Stimulated activated CD8-positive, alpha-beta memory T cell treated with anti-CD3 and anti-CD28 coated beads, Interleukin-2, amount 100 ng/mL, for 1 hour (primary cell): ENCODE measurements around the gene NFIC.
"Not testable (repeated sequence)": the region's sequence is repeated elsewhere in the genome, so short reads cannot be mapped to it uniquely, and the experiment has no call there.

Experiments used
- DNase-seq, 2 donors: peaks; one replicate each; pipeline ENCODE4 v3.0.0-alpha.2; 2020; ENCODE audit warnings: low read depth in 2 of 2

NFIC gene

DNA sequence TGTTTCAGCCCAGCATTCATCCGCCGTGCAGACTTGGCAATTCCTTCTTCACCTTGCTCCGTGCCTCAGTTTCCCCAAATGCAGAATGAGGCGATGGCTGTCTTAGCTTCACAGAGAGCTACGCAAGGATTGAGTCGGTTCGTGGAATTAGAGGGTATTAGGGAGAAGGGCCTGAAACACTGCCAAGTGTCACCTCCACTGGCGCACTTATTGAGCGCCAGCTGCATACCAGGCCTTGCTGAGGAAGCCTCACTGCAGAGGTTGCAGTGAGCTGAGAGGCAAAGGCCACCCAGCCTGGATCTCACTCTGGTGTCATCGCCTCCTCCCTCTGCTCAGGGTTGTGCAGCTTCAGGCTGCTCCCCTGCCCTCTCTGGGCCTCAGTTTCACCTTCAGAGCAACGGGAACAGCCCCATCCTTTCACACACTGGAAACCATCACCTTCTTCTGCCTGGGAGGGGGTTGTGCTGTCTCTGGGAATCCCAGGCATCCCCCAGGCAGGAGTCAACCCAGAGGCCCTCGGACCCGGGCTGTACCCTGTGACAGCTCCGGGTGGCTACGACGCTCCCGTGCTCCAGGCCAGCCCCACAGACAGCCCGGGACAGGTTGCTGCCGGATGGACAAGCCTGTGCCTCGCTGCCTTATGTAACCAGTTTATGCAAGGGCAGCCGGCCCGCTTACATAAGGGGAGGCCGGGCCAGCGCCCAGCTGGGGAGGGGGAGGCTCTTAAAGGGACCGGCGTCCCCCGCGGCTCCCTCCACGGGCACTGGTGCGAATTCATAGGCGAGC is 31.9 kb downstream of the NFIC start:
- DNase-seq = no peak

DNA sequence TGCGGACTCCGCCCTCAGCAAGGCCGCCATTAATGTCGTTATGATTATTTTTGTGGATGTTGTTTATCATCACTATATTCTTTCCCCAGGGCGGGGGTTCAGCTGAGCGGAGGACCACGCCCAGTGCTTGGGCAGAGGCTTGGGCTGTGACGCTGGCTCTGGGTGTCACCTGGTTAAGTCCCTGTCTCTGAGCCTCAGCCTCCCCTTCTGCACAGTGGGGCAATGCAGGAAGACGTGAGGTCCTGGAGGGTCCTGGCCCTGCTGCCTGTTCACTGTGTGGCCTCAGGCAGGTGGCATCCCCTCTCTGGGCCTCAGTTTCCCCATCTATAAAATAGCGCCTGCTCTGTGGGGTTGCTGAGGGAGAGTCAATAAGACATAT is 32.5 kb downstream of the NFIC start:
- no peak for DNase-seq

DNA sequence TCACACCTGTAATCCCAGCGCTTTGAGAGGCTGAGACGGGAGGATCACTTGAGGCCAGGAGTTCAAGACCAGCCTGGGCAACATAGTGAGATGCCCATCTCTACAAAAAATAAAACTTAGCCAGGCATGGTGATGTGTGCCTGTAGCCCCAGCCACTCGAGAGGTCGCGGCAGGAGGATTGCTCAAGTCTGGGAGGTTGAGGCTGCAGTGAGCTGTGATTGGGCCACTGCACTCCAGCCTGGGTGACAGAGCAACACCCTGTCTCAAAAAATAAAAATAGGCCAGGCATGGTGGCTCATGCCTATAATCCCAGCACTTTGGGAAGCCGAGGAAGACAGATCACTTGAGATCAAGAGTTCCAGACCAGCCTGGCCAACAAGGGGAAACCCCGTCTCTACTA is 32.9 kb downstream of the NFIC start:
- DNase-seq = not testable (repeated sequence)

DNA sequence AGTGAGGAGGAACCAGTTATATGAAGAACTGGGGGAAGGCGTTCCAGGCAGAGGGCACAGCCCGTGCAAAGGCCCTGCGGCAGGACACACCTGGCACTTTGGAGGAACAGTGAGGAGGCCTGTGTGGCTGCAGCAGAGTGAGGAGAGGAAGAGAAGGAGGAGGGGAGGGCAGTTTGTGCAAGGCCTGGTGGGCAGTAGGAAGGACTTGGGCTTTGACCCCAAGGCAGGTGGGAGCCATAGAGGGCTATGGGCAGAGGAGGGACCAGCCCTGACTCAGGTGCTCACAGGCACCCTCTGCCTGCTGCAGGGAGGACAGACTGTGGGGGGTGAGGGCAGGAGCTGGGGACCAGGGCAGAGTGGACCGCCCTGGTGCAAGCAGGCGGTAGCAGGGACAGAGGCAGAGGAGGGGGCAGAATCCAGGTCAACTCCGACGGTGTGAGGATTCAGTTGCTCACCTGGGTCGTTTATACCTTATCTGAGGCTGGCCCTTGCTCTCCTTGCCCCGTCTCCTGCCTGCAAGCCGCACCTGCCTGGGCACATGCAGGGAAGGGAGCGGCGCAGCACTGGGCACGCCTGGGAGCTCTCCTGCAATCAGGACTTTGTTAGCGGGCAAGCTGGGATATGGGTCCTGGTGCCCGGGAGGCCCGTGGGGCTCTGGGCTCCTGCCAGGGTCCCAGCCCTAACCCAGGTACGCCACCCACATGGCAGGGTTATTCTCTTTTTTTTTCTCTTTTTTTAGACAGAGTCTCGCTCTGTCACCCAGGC is 34.8 kb downstream of the NFIC start:
- no peak for DNase-seq

DNA sequence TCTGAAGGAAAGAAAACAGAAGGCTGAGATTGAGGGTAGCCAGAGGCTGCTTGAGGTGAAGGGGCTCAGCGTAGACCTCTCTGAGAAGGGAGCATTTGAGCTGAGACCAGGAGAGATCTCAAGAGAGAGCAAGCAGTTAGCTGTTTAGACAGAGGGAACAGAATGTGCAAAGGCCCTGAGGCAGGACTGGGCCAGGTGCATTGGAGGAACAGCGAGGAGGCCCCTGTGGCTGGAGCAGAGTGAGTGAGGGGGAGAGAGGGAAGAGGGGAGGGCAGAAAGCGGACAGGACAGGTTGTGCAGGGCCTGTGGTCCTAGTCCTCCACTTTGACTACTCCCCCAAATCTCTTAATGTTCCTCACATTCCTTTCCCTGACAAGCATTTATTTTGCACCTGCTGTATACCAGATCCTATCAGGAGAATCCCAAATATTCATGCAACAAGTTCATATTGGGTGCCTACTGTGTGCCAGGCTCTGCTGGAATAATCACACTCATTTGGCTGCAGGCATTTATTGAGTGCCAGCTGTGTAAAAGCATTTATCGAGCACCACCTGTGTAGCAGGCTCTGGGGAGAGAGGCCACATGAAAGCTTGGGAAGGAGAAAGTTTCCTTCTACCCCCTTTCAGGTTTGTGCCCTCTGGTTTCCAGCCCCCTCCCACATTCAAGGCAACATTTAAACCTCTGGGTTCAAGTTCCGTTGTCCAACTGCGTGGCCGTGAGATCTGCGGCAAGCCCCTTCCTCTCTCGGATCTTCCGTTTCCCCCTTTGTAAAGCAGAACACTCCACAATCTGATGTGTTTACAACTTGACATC is 36.5 kb downstream of the NFIC start:
- no peak for DNase-seq

DNA sequence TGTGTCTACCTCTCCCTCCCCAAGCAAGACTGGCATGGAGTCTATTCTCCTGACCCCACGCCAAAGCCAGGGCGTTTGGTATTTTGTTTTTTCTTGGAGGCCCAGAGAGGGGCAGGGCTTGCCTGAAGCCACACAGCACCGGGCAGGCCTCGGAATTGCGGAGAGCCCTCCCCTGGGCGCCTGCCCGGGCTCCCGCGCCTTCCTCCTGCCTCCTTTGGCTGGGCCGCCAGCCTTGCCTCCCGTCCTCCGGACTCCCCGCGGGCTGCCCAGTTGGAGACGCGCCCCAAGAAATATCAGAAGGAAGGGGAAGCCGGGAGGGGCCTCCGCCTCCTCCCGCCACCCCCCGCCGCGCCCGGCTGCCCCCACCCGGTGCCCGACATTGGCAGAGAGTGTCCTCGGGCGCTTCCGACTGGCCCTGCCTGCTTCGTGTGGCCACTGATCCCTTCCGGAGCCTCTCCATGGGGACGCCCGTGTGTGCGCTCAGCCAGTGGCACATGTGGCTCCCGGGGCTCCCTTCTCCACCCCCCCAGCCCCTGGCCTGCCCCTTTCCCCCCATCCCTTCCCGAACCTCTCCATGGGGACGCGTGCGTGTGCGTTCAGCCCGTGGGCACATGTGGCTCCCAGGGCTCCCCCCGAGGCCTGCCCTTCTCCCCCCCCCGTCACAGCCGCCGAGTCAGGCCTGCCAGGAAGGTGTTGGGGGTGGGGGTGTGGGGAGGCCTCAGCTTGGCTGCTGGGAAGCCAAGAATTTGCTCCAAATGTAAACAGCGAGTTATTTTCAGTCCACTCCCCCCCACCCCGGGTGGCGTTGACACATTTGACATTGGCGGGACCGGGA is 37.3 kb downstream of the NFIC start:
- DNase-seq = no peak

DNA sequence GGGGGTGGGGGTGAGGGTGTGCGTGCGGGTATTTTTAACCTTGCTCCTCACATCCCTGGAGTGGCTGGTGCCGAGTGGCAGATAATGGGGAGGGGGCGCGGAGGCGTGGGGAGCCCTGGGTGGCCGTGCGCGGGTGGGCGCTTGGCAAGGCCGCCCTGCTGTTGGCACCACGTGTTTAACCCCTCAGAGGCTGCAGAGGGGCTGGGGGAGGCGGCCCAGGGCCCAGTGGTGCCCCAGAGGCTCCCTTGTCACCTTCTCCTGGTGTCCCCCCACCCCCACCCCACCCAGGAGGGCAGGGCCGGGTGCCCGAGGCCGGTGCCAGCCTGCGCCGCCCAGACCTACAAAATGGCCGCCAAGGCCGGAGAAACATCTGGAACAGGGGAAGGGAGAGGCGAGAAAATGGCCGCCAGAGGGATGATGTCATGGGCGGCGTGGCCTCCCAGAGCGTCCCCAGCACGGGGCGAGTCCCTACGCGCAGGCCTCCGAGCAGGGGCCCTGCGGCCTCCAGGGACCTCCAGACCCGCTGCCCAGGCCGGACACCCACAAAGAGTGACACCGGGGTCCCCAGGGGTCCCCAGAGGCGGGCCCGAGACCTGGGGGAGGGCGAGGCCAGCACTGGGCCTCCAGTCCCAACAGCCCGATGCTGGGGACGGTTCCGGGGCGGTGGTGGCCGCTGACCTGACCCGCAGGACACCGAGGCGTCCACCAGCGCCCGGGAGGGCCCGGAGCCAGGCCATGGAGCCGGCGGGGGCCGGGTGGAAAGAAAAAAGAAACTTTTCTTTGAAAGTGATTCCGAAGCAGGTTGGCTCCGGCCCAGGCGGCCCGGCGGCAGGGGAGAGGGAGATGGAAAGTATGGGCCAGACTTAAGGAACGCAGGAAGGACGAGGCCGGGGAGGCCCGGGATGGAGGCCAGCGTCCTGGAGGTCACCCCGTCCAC is 38.2 kb downstream of the NFIC start:
- no peak for DNase-seq

DNA sequence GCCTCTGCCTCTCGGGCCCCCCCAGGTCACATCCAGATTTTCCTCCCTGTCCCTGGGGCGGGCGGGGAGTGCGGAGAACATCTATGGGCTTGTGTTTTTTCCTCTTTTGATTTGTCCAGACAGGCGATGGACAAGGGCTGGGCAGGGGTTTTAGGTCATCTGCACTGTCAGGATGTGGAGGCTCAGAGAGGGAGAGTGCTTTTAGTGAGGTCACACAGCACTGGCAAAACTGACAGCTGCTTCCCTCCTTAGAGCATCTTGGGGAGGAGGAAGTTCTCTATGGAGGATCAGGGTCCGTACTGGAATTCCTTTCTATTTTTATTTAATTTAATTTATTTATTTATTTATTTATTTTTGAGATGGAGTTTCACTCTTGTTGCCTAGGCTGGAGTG is 38.9 kb downstream of the NFIC start:
- no peak for DNase-seq

DNA sequence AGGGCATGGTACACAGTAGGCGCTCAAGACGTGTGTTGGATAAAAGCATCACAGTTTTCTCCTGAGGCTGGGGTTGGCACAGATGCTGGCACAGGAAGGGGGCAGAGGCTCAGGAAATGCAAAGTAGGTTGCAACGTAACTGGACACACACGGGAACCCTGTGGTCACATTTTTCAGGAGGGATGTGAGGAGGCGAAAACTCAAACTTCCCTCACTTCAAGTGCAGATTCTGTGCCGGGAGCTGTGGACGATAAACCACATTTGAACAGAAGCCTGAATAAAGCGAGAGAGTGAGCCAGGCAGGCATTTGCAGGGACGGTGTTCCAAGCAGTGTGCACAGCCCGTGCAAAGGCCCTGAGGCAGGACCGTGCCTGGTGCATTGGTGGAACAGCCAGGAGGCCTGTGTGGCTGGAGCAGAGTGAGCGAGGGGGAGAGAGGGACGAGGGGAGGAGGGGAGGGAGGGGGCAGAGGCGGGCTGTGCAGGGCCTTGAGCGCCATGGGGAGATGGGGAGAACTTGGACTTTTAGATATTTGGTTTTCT is 40.3 kb downstream of the NFIC start:
- DNase-seq = no peak

DNA sequence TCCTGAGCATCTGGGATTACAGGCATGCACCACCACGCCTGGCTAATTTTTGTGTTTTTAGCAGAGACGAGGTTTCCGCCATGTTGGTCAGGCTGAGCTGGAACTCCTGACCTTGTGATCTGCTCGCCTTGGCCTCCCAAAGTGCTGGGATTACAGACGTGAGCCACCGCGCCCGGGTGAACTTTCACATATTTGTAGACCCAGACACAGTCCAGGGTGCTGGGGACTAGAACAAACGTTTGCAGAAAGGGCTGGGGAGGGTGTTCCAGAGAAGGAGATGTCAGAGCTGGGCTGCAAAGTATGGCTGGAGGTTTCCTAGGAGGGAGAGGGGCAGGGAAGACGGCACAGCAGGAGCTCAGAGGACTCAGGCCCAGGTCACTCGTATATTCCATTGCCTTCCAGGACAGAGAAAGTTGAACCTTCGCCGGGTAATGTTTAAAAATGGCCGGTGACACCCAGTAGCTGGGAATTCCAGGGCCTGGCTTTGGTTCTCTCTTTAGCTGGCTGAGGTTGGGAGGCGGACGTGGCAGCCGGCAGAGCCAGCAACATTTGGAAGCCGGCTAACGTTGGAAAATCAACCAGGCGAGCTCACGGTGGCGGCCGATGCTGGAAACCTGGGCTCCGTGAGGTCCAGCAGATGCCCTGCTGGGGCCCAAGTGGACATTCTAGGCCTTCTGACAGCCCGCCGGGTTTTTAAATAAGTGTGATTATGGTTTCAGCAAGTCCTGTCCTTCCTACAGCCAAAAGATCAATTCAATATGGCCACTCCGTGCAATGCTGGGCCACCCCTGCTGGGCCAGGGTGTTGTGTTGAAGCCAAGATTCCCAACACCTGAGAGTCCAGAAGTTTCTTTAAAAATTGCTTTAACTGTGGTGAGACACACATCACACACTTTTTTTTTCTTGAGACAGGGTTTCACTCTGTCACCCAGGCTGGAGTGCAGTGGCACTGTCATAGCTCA is 41.5 kb downstream of the NFIC start:
- DNase-seq = no peak

DNA sequence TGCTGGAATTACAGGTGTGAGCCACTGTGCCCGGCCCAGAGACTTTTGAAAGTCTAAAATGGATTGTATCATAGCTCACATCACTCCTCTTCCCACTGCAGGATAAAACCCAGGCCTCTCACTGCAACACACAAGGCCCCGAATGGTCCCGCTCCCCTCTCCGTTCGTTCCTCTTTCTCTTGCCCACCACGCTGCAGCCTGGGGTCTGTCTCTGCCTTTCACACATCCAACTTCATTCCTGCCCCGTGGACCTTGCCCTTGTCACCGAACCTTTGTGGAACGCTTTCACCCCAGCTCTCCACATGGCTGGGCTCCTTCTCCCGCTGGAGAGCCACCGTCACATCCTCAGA is 42.6 kb downstream of the NFIC start:
- no peak for DNase-seq

DNA sequence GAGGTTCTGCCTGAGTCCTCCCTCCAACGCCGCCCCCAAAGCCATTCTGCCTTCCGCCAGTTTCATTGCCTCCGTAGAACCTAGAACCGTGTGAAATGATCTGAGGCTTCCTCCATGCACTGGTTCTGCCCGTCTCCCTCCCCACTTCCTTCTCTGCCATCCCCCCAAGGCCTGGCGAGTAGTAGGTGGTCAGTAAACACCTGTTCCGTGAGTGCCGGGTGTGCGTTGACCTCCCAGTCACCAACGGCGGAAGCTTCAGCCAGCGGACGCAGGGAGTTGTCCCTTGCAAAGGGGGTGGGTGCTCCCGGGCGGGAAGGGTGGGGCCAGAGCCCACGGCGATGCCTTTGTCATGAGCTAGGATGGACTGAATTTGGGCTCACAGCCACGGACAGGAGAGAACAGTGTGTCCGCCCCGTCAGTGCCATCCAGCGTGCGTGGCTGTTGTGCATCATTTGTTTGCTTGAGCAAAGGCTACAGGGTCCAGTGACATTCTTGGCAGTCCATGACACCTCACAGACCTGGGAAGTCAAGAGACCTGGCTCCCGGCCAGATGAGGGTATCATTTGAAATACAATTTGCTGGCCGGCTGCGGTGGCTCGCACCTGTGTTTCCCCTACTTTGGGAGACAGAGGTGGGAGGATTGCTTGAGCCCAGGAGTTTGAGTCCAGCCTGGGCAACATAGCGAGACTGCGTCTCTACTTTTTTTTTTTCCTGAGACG is 43.1 kb downstream of the NFIC start:
- DNase-seq = no peak

DNA sequence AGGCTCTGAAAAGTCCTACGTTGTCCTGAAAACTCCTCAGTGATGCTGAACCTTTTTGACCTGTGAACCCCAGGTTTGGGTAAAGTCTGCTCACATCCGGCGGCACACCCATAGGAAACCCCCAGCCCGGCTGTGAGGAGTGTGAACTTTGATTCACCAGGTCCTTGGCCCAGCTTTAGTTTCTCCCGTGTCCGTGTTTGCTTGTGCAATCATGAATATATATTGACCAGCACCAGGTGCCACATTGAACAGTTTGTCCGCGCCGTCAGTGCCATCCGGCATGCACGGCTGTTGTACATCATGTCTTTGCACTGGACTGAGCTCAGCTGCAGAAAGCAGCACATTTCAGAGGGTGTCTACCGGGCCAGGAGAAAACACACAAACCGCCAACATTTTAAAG is 45.3 kb downstream of the NFIC start:
- no peak for DNase-seq

DNA sequence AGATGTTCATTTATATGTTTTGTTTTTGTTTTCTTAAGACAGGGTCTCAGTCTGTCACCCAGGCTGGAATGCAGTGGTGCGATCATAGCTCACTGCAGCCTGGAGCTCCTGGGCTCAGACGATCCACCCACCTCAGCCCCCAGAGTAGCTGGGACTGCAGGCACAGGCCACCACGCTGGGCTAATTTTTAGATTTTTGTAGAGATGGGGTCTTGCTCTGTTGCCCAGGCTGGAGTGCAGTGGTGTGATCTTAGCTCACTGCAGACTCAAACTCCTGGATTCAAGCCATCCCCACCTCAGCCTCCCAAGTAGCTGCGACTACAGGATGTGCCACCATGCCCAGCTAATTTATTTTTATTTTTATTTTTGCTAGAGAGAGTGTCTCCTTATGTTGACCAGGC is 45.7 kb downstream of the NFIC start:
- no peak for DNase-seq

DNA sequence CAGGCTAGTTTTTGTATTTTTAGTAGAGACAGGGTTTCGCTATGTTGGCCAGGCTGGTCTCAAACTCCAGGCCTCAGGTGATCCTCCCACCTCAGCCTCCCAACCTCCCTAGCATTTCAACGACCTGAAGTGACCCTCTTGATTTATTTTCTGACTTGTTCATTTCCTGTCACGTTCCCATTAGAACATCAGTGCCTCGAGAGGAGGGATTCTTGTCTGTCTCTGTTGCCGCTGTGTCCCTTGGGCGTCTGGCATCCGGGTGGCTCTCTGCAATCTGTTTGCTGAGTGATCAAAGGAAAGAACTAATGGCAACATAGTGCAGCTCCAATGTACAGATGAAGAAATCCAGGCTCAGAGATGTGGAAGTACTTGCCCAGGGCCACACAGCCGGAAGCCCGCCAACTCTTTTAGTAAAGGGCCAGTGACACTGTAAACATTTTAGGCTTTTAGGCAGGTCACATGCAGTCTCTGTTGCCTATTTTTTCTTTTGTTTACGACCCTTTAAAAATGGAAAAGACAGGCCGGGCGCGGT is 47.5 kb downstream of the NFIC start:
- DNase-seq = no peak

DNA sequence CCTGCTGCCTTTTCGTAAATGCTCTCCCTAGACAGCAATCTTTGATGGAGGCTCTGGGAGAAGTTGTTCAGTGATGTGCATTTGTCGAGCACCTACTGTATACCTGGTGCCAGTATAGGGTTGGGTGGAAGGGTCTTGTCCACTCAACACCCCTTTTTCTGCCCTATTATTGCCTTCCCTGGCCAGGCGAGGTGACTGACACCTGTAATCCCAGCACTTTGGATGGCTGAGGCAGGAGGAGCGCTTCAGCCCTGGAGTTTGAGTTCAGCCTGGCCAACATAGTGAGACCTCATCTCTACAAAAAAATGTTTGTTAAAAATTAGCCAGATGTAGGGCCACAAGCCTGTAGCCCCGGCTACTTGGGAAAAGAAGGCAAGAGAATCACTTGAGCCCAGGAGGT is 49.3 kb downstream of the NFIC start:
- no peak for DNase-seq

DNA sequence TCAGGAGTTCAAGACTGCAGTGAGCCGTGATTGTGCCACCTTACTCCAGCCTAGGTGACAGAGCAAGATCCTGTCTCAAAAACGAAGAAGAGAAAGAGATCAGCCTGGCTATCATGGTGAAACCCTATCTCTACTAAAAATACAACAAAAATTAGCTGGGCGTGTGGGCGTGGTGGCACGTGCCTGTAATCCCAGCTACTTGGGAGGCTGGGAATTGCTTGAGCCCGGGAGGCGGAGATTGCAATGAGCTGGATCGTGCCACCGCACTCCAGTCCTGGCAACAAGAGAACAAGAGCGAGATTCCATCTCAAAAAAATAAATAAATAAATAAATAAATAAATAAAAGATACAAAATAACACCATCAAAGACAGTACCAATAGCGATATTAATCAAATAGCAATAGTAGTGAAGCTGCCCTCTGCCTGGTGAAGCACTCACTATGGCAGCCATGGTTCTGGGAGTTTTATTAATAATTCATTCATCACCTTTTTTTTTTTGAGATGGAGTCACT is 53.9 kb downstream of the NFIC start:
- DNase-seq = no peak
